CD8-positive, alpha-beta memory T cell (primary cell): ENCODE data around the gene TTLL12. TPM values are rescaled to one million over a fixed set of nuclear protein-coding genes. Genes with fewer than 3 reads are reported as not detected.

Source experiments
- CTCF ChIA-PET: fragments of 350-600 bp; sonication (Branson Sonifier 250); formaldehyde crosslinking; loops from one replicate; lab custom pipeline; 2021; ENCODE audit warnings: antibody characterized with exemption; lab: Charles Lee
- POLR2A ChIA-PET: fragments of 350-600 bp; sonication (Branson Sonifier 250); formaldehyde crosslinking; loops from one replicate; lab custom pipeline; 2021; ENCODE audit warnings: antibody characterized with exemption; lab: Charles Lee
- DNase-seq, 5 donors: peaks; one replicate each; pipeline versions ENCODE4 v3.0.0 to v3.0.0-alpha.2; 2020 to 2022; ENCODE audit warnings: mixed read lengths in 1 of 5
- H3K27ac ChIP-seq: one replicate; pipeline ENCODE4 v1.7.0; 2013; ENCODE audit warnings: low read depth, mild to moderate bottlenecking, low read length, moderate library complexity
- H3K27me3 ChIP-seq: 2 replicates; pipeline ENCODE4 v1.7.0; 2013; ENCODE audit warnings: low read length, mild to moderate bottlenecking; ENCODE audit not compliant: insufficient read depth, poor library complexity, severe bottlenecking
- H3K36me3 ChIP-seq: 2 replicates; pipeline ENCODE4 v1.7.0; 2013; ENCODE audit warnings: mild to moderate bottlenecking, low read length, moderate library complexity; ENCODE audit not compliant: insufficient read depth
- H3K4me1 ChIP-seq: 2 replicates; pipeline ENCODE4 v1.7.0; 2013; ENCODE audit warnings: mild to moderate bottlenecking, low read length, moderate library complexity; ENCODE audit not compliant: insufficient read depth
- H3K4me3 ChIP-seq: 2 replicates; pipeline ENCODE4 v1.7.0; 2013; ENCODE audit warnings: mild to moderate bottlenecking, low read length
- H3K9me3 ChIP-seq: 2 replicates; pipeline ENCODE4 v1.7.0; 2013; ENCODE audit warnings: mild to moderate bottlenecking, low read length
- H3K27ac Mint-ChIP-seq, 8 donors: one replicate each; pipeline ENCODE4 v1.8.0; 2020 to 2021; ENCODE audit warnings: mixed read lengths in 8 of 8, mild to moderate bottlenecking in 6 of 8, inconsistent platforms in 3 of 8, moderate library complexity in 3 of 8
- H3K27me3 Mint-ChIP-seq, 2 donors: one replicate each; pipeline ENCODE4 v1.8.0; 2020 to 2021; ENCODE audit warnings: mixed read lengths in 2 of 2, mild to moderate bottlenecking in 1 of 2, moderate library complexity in 1 of 2
- H3K36me3 Mint-ChIP-seq, 3 donors: one replicate each; pipeline ENCODE4 v1.8.0; 2020 to 2021; ENCODE audit warnings: mixed read lengths in 3 of 3, inconsistent platforms in 1 of 3, mild to moderate bottlenecking in 1 of 3
- H3K4me1 Mint-ChIP-seq, 3 donors: one replicate each; pipeline ENCODE4 v1.8.0; 2020 to 2021; ENCODE audit warnings: mixed read lengths in 3 of 3, inconsistent platforms in 1 of 3, mild to moderate bottlenecking in 1 of 3
- H3K4me3 Mint-ChIP-seq, 7 donors: one replicate each; pipeline ENCODE4 v1.8.0; 2020 to 2021; ENCODE audit warnings: mixed read lengths in 7 of 7, mild to moderate bottlenecking in 6 of 7, moderate library complexity in 4 of 7, inconsistent platforms in 2 of 7
- H3K9me3 Mint-ChIP-seq, 5 donors: one replicate each; pipeline ENCODE4 v1.8.0; 2020 to 2022; ENCODE audit warnings: mixed read lengths in 5 of 5, mild to moderate bottlenecking in 3 of 5, moderate library complexity in 2 of 5, inconsistent platforms in 1 of 5
- polyA plus RNA-seq: library from polyadenylated mRNA; unstranded; fragments of 300-500 nt; fragmentation: Illumina TruSeq; gene quantifications from one replicate; pipeline ENCODE4 v1.2.3, GENCODE V29; 2021
- total RNA-seq, 2 experiments: library from RNA; stranded (reverse); gene quantifications; one replicate each; pipeline ENCODE4 v1.2.3, GENCODE V29; 2021

Gene TTLL12
- total and polyA plus RNA-seq, 3 experiments from 2014 or later: 30.1 to 112 (median 104) TPM

- H3K27ac ChIP-seq: no peak overlapping the region
- Mint-ChIP-seq H3K36me3 (peaks cover 0 to 3% (median 2%) of the 10 kb centered on the region in 3 donors), H3K4me1 (peaks cover 9 to 33% (median 21%) of the 10 kb centered on the region in 3 donors), H3K9me3 (no peaks in the 10 kb centered on the region), H3K27ac (peak overlapping the region; percentile 30 to 94 (median 84)), H3K27me3 (peaks cover 0 to under 1% of the 10 kb centered on the region in 2 donors), H3K4me3 (peak overlapping the region; percentile 5 to 60 (median 47))
- no peaks in the 10 kb centered on the region for H3K27me3 ChIP-seq
- no peak for DNase-seq
- H3K36me3 ChIP-seq: no peaks in the 10 kb centered on the region
- H3K4me3 ChIP-seq: no peak overlapping the region
- ChIA-PET POLR2A (no interaction called here), CTCF (no interaction called here)
- no peaks in the 10 kb centered on the region for H3K9me3 ChIP-seq
- H3K4me1 ChIP-seq: peaks cover 17% of the 10 kb centered on the region
These were observed 2.1 kb upstream of the TTLL12 start for GRCh38 chr22:43188829-43189545.

GRCh38 chr22:43187171-43188099 is 501 bp upstream of the TTLL12 start:
- peak overlapping the region; percentile 96 to 100 (median 97) for H3K27ac Mint-ChIP-seq
- POLR2A ChIA-PET: interaction anchor here (0.6 to 1.3 kb wide), 10 partner anchors 35 to 573 kb away, joined by 3 to 5 read pairs (median 3); partner anchors contain the start of genes POLDIP3 and TSPO

GRCh38 chr22:43185860-43186261 is 1.1 kb downstream of the TTLL12 start:
- Mint-ChIP-seq H3K9me3 (no peaks in the 10 kb centered on the region), H3K27me3 (no peaks in the 10 kb centered on the region), H3K36me3 (peaks cover 0 to 7% (median 2%) of the 10 kb centered on the region in 3 donors), H3K27ac (peak overlapping the region in 6 of 8 donors; percentile 19 to 86 (median 56)), H3K4me3 (peak overlapping the region; percentile 63 to 84 (median 74)), H3K4me1 (peaks cover 10 to 37% (median 24%) of the 10 kb centered on the region in 3 donors)
- no peaks in the 10 kb centered on the region for H3K9me3 ChIP-seq
- peak overlapping the region; percentile 48 for H3K27ac ChIP-seq
- no peaks in the 10 kb centered on the region for H3K36me3 ChIP-seq
- H3K4me1 ChIP-seq: peaks cover 17% of the 10 kb centered on the region
- H3K27me3 ChIP-seq: no peaks in the 10 kb centered on the region
- ChIA-PET POLR2A (no interaction called here), CTCF (no interaction called here)
- peak overlapping the region; percentile 49 for H3K4me3 ChIP-seq
- DNase-seq: no peak

More at GRCh38 chr22:43187171-43188099, 501 bp upstream of the TTLL12 start:
- CTCF ChIA-PET: interaction anchor here (0.8 to 1.7 kb wide), 9 partner anchors 8 to 159 kb away, joined by 3 to 8 read pairs (median 4); no protein-coding TSS in a partner anchor
- no peaks in the 10 kb centered on the region for H3K27me3 ChIP-seq
- DNase-seq: peak; percentile 92 to 98 (median 96)
- peak overlapping the region; percentile 77 to 91 (median 85) for H3K4me3 Mint-ChIP-seq
- peaks cover 9 to 35% (median 21%) of the 10 kb centered on the region in 3 donors for H3K4me1 Mint-ChIP-seq
- no peaks in the 10 kb centered on the region for H3K36me3 ChIP-seq
- no peaks in the 10 kb centered on the region for H3K9me3 Mint-ChIP-seq
- no peaks in the 10 kb centered on the region for H3K27me3 Mint-ChIP-seq
- H3K36me3 Mint-ChIP-seq: peaks cover 2 to 3% (median 2%) of the 10 kb centered on the region in 3 donors
- H3K4me3 ChIP-seq: peak overlapping the region; percentile 68
- peaks cover 17% of the 10 kb centered on the region for H3K4me1 ChIP-seq
- H3K9me3 ChIP-seq: no peaks in the 10 kb centered on the region
- H3K27ac ChIP-seq: peak overlapping the region; percentile 86

- peak overlapping the region; percentile 57 for H3K27ac ChIP-seq
- H3K9me3 Mint-ChIP-seq: no peaks in the 10 kb centered on the region
- peaks cover 17% of the 10 kb centered on the region for H3K4me1 ChIP-seq
- peak overlapping the region in 3 of 7 donors; percentile 33 to 77 (median 58) for H3K4me3 Mint-ChIP-seq
- CTCF ChIA-PET: no interaction called here
- peaks cover 4% of the 10 kb centered on the region for H3K36me3 ChIP-seq
- H3K36me3 Mint-ChIP-seq: peaks cover 0 to 24% (median 2%) of the 10 kb centered on the region in 3 donors
- H3K27me3 Mint-ChIP-seq: no peaks in the 10 kb centered on the region
- no peaks in the 10 kb centered on the region for H3K9me3 ChIP-seq
- POLR2A ChIA-PET: no interaction called here
- DNase-seq: no peak
- H3K27me3 ChIP-seq: no peaks in the 10 kb centered on the region
- H3K27ac Mint-ChIP-seq: peak overlapping the region in 2 of 8 donors; percentile 50 to 86
- H3K4me3 ChIP-seq: no peak overlapping the region
- H3K4me1 Mint-ChIP-seq: peaks cover 8 to 33% (median 18%) of the 10 kb centered on the region in 3 donors
These were observed 3.2 kb downstream of the TTLL12 start for GRCh38 chr22:43183496-43184277.

- H3K4me1 Mint-ChIP-seq: peaks cover 8 to 27% (median 13%) of the 10 kb centered on the region in 3 donors
- no peak for DNase-seq
- H3K36me3 Mint-ChIP-seq: peaks cover 0 to 29% (median 3%) of the 10 kb centered on the region in 3 donors
- Histone ChIP-seq H3K9me3 (no peaks in the 10 kb centered on the region), H3K4me1 (peaks cover 10% of the 10 kb centered on the region), H3K36me3 (peaks cover 4% of the 10 kb centered on the region), H3K27ac (peak overlapping the region; percentile 31), H3K4me3 (no peak overlapping the region), H3K27me3 (no peaks in the 10 kb centered on the region)
- no peak overlapping the region for H3K4me3 Mint-ChIP-seq
- no peaks in the 10 kb centered on the region for H3K27me3 Mint-ChIP-seq
- CTCF ChIA-PET: no interaction called here
- H3K27ac Mint-ChIP-seq: no peak overlapping the region
- no peaks in the 10 kb centered on the region for H3K9me3 Mint-ChIP-seq
- POLR2A ChIA-PET: no interaction called here
These were observed 4.2 kb downstream of the TTLL12 start for GRCh38 chr22:43182726-43183125.

GRCh38 chr22:43182118-43182517 is 4.8 kb downstream of the TTLL12 start:
- Mint-ChIP-seq H3K4me3 (no peak overlapping the region), H3K4me1 (peaks cover 8 to 25% (median 12%) of the 10 kb centered on the region in 3 donors), H3K27ac (peak overlapping the region in 1 of 8 donors; percentile 69), H3K27me3 (no peaks in the 10 kb centered on the region), H3K9me3 (no peaks in the 10 kb centered on the region), H3K36me3 (peaks cover 0 to 33% (median 3%) of the 10 kb centered on the region in 3 donors)
- Histone ChIP-seq H3K4me1 (peaks cover 9% of the 10 kb centered on the region), H3K27me3 (no peaks in the 10 kb centered on the region), H3K27ac (no peak overlapping the region), H3K9me3 (no peaks in the 10 kb centered on the region), H3K36me3 (peaks cover 4% of the 10 kb centered on the region), H3K4me3 (no peak overlapping the region)
- ChIA-PET POLR2A (no interaction called here), CTCF (no interaction called here)
- DNase-seq: no peak

- DNase-seq: no peak
- H3K4me3 ChIP-seq: no peak overlapping the region
- peaks cover 9% of the 10 kb centered on the region for H3K4me1 ChIP-seq
- Mint-ChIP-seq H3K27me3 (no peaks in the 10 kb centered on the region), H3K27ac (peak overlapping the region in 3 of 8 donors; percentile 1 to 69 (median 59)), H3K9me3 (no peaks in the 10 kb centered on the region), H3K36me3 (peaks cover 0 to 33% (median 3%) of the 10 kb centered on the region in 3 donors), H3K4me3 (peak overlapping the region in 1 of 7 donors; percentile 42), H3K4me1 (peaks cover 8 to 25% (median 12%) of the 10 kb centered on the region in 3 donors)
- ChIA-PET CTCF (no interaction called here), POLR2A (no interaction called here)
- H3K9me3 ChIP-seq: no peaks in the 10 kb centered on the region
- no peak overlapping the region for H3K27ac ChIP-seq
- peaks cover 4% of the 10 kb centered on the region for H3K36me3 ChIP-seq
- no peaks in the 10 kb centered on the region for H3K27me3 ChIP-seq
These were observed 5.4 kb downstream of the TTLL12 start for GRCh38 chr22:43181321-43182076.
